OCI-LY7 (cell line): ENCODE results near the gene MROH2A. TPM values are rescaled to one million over a fixed set of nuclear protein-coding genes. Genes with fewer than 3 reads are reported as not detected.
"Not testable (repeated sequence)": the region's sequence is repeated elsewhere in the genome, so short reads cannot be mapped to it uniquely, and the experiment has no call there.

Source experiments
- BruUV-seq: library from RNA; stranded (reverse); fragments of 400-500 nt; replicated peaks from 2 replicates; lab custom pipeline; 2021; lab: Mats Ljungman, UMichigan
- CTCF ChIA-PET: fragments of 300-600 bp; sonication (Branson Sonifier 250); formaldehyde crosslinking; loops from one replicate; lab custom pipeline; 2022; ENCODE audit warnings: antibody characterized with exemption; ENCODE audit not compliant: unreplicated experiment; lab: Charles Lee
- POLR2A ChIA-PET: fragments of 300-600 bp; sonication (Branson Sonifier 250); formaldehyde crosslinking; loops from one replicate; lab custom pipeline; 2022; ENCODE audit warnings: antibody characterized with exemption; lab: Charles Lee
- DNase-seq: peaks from one replicate; pipeline ENCODE4 v3.0.0-alpha.2; 2015; ENCODE audit warnings: low spot score
- H2AFZ ChIP-seq: fragments of 200-600 bp; sonication (generic), shearing (Covaris generic); 2 replicates; pipeline ENCODE4 v1.6.1; 2014; ENCODE audit warnings: mild to moderate bottlenecking, antibody characterized with exemption, low read length, moderate library complexity
- H3K27ac ChIP-seq: fragments of 200-600 bp; sonication (generic); 2 replicates; pipeline ENCODE4 v1.5.1; 2014; ENCODE audit warnings: mixed run types, low read depth, mild to moderate bottlenecking, moderate library complexity, low read length, inconsistent platforms; ENCODE audit not compliant: poor library complexity, severe bottlenecking
- H3K36me3 ChIP-seq: fragments of 200-600 bp; sonication (generic); 2 replicates; pipeline ENCODE4 v1.6.1; 2014; ENCODE audit warnings: mild to moderate bottlenecking, antibody characterized with exemption, low read length, moderate library complexity, mixed read lengths; ENCODE audit not compliant: insufficient read depth
- H3K4me1 ChIP-seq: fragments of 200-600 bp; sonication (generic); 2 replicates; pipeline ENCODE4 v1.5.1; 2014; ENCODE audit warnings: mild to moderate bottlenecking, low read length; ENCODE audit not compliant: insufficient read depth, poor library complexity, severe bottlenecking
- H3K4me2 ChIP-seq: fragments of 200-600 bp; sonication (generic); 2 replicates; pipeline ENCODE4 v1.6.1; 2014; ENCODE audit warnings: mild to moderate bottlenecking, low read length
- H3K4me3 ChIP-seq: fragments of 200-600 bp; sonication (generic); 2 replicates; pipeline ENCODE4 v1.5.1; 2014; ENCODE audit warnings: mild to moderate bottlenecking, low read depth, low read length; ENCODE audit not compliant: poor library complexity, severe bottlenecking
- H3K79me2 ChIP-seq: fragments of 200-600 bp; sonication (generic); 2 replicates; pipeline ENCODE4 v1.6.1; 2016; ENCODE audit warnings: low read depth, mild to moderate bottlenecking, low read length, moderate library complexity, mixed read lengths; ENCODE audit not compliant: insufficient read depth
- H3K9me2 ChIP-seq: fragments of 200-600 bp; sonication (generic); 2 replicates; pipeline ENCODE4 v1.6.1; 2016; ENCODE audit warnings: mild to moderate bottlenecking, low read length, mixed read lengths; ENCODE audit not compliant: insufficient read depth
- H3K9me3 ChIP-seq: fragments of 200-600 bp; sonication (generic); 2 replicates; pipeline ENCODE4 v1.6.1; 2014; ENCODE audit warnings: mild to moderate bottlenecking, mixed run types, low read length, mixed read lengths
- H4K20me1 ChIP-seq: fragments of 200-600 bp; sonication (generic); 2 replicates; pipeline ENCODE4 v1.6.1; 2014; ENCODE audit warnings: mild to moderate bottlenecking, antibody characterized with exemption, low read length, moderate library complexity, mixed read lengths; ENCODE audit not compliant: insufficient read depth
- CTCF ChIP-seq: fragments of 200-600 bp; sonication (generic); conservative IDR thresholded peaks from 2 replicates; pipeline ENCODE4 v1.5.1; 2014; ENCODE audit warnings: mild to moderate bottlenecking, antibody characterized with exemption, low read length, moderate library complexity, mixed read lengths
- EZH2phosphoT487 ChIP-seq: fragments of 200-600 bp; sonication (generic); IDR thresholded peaks from 2 replicates; pipeline ENCODE4 v1.6.1; 2018; ENCODE audit warnings: low read depth, borderline replicate concordance, mild to moderate bottlenecking, mixed run types, antibody characterized with exemption, low read length, moderate library complexity, mixed read lengths
- intact Hi-C: fragments of 100-400 bp; cut with micrococcal nuclease; formaldehyde crosslinking; loops from one replicate; pipeline ENCODE4 v1.10.0; 2022; ENCODE audit not compliant: unreplicated experiment
- total RNA-seq, 2 experiments: library from RNA; depleted of rRNA in 1 of 2; stranded (reverse); fragments of >200 nt in 1 of 2; shearing (Covaris generic) in 1 of 2; gene quantifications; 2 replicates each; pipeline ENCODE4 v1.2.3, GENCODE V29; 2014 to 2022

MROH2A gene
- total RNA-seq, 2 experiments from 2014 or later = not detected

DNA sequence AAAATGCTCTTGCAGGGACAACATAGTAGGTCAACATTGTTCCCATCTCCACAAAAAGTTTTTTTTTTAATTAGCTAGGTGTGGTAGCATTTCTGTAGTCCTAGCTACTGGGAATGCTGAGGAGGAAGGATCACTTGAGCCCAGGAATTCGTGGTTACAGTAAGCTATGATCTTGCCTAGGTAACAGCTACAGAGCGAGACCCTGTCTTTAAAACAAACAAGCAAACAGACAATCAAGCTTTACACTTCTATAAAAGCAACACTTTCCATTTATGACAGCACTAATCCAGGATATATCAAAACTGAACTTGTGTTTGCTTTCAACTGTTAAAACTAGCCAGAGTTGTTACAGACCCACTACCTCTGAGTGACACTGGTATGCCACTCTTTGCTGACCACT, 37.3 kb upstream of the MROH2A start:
- DNase-seq = no peak
- intact Hi-C loops = no loop called here
- Histone ChIP-seq H3K4me2 (no peak overlapping the region), H3K4me3 (no peak overlapping the region), H2AFZ (no peak overlapping the region), H3K9me2 (no peaks in the 10 kb centered on the region), H4K20me1 (no peaks in the 10 kb centered on the region), H3K27ac (no peak overlapping the region), H3K4me1 (no peaks in the 10 kb centered on the region), H3K9me3 (no peaks in the 10 kb centered on the region), H3K36me3 (no peaks in the 10 kb centered on the region), H3K79me2 (no peaks in the 10 kb centered on the region)
- POLR2A ChIA-PET = no interaction called here
- no TSS peak for BruUV-seq
- TF ChIP-seq CTCF (no peak), EZH2phosphoT487 (no peak)
- CTCF ChIA-PET = no interaction called here

DNA sequence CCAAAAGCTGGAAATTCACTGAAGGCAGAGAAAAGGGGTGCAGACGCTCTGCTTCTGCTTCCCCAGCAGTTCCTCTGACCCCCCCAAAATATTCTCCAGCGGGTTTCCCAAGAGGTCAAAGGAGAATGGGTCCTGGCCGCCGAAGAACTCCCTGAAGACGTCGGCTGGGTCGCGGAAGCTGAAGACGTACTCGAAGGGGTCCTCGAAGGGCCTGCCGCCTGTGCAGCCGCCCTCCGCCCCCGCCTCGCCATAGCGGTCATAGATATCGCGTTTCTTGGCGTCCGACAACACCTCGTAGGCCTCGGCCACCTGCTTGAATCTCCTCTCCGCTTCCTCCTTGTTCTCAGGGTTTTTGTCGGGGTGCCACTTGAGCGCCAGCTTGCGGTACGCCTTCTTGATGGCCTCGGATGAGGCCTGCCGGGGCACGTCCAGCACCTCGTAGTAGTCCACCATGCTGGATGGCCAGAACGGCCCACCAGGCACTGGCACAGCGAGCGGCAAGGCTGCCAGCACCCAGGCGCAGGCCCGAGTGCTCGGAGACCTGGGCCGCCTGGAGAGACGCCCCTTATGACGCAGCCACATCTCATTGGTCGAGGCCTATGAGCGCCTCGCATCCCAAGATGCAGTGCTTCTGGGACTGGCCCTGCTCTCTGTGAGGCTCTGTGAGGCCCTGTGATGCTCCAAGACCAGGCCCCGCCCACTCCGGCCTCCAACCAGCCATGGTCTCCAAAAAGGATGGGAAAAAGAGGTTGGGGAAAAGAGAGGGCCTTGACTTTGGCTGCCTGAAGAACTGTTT, 34.5 kb upstream of the MROH2A start:
- H3K4me1 ChIP-seq = no peaks in the 10 kb centered on the region
- H2AFZ ChIP-seq = no peak overlapping the region
- DNase-seq = no peak
- H3K79me2 ChIP-seq = no peaks in the 10 kb centered on the region
- no peak for TF ChIP-seq CTCF
- TF ChIP-seq EZH2phosphoT487 = no peak
- no peaks in the 10 kb centered on the region for H3K36me3 ChIP-seq
- no peaks in the 10 kb centered on the region for H3K9me3 ChIP-seq
- intact Hi-C loops = no loop called here
- no peaks in the 10 kb centered on the region for H3K9me2 ChIP-seq
- H4K20me1 ChIP-seq = no peaks in the 10 kb centered on the region
- no peak overlapping the region for H3K4me2 ChIP-seq
- H3K27ac ChIP-seq = no peak overlapping the region
- CTCF ChIA-PET = no interaction called here
- H3K4me3 ChIP-seq = no peak overlapping the region
- POLR2A ChIA-PET = no interaction called here
- BruUV-seq = no TSS peak

DNA sequence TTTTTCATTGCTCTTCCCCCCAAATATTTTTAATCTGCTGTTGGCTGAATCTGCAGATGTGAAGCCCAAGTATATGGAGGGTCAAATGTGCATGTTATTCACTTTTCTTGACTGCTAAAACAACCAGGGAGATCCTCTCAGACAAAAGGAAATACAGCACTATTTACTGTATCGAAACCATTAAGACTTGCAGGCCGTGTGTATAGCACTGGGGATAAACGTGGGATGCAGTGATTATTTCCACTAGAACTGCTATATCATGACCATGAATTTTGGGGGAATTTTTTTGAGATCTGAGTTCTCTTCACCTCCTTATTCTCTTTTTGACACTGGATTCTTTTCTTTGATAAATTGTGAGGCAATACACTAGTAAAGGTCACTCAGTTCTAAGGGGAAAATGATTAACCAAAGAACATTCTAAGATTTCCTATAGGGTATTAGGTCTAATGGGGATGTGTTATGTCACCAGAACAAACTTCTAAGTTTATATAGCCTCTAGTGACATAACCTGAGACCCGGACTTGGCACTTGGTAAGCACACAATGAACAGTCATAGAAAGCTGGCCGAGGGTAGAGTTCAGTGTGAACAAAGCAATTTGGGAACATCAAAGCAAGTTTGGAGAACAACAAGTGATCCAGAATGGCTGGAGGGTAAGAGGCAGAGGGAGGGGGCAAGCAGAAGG, 32.9 kb upstream of the MROH2A start:
- CTCF ChIA-PET = no interaction called here
- Histone ChIP-seq H3K9me3 (no peaks in the 10 kb centered on the region), H3K4me3 (no peak overlapping the region), H3K36me3 (no peaks in the 10 kb centered on the region), H3K4me1 (no peaks in the 10 kb centered on the region), H3K9me2 (no peaks in the 10 kb centered on the region), H3K79me2 (no peaks in the 10 kb centered on the region), H4K20me1 (no peaks in the 10 kb centered on the region), H3K27ac (no peak overlapping the region), H3K4me2 (no peak overlapping the region), H2AFZ (no peak overlapping the region)
- TF ChIP-seq EZH2phosphoT487 (no peak), CTCF (no peak)
- no TSS peak for BruUV-seq
- no peak for DNase-seq
- POLR2A ChIA-PET = no interaction called here
- intact Hi-C loops = no loop called here

DNA sequence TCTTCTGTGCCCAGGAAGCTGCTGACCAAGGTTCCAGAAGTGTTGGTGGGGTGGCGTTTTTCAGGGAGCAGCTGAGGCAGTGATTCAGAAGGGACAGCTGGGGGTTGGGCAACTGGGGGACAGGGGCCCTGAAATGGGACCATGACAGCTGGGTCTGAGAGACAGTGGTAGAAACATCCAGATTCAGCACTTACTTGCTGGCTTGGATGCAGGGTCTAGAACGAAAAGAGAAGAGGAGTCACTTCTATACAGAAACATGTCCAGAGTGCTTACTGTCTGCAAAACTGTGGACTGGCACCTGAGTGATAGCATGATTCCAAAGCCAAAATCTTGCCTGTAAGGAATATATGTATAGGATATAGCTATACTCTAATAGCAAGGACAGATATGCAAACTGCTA, 32.3 kb upstream of the MROH2A start:
- H3K79me2 ChIP-seq, H2AFZ ChIP-seq, H3K9me2 ChIP-seq, H3K4me1 ChIP-seq, H3K4me2 ChIP-seq, H3K27ac ChIP-seq, intact Hi-C loops, H3K9me3 ChIP-seq, DNase-seq, H4K20me1 ChIP-seq, POLR2A ChIA-PET, H3K4me3 ChIP-seq, CTCF ChIA-PET, H3K36me3 ChIP-seq, BruUV-seq: not testable (repeated sequence)
